Suprapubic skin (tissue), 4 donors: ENCODE results near the gene ODF2. TPM values are rescaled to one million over a fixed set of nuclear protein-coding genes. Genes with fewer than 3 reads are reported as not detected.

Source experiments
- DNase-seq, 2 donors: peaks; one replicate each; pipeline ENCODE4 v3.0.0-alpha.2; 2019; ENCODE audit warnings: low spot score in 2 of 2
- H3K27ac ChIP-seq: fragments of 200-600 bp; sonication (generic); one replicate; pipeline ENCODE4 v1.5.1; 2019
- H3K27me3 ChIP-seq: fragments of 200-600 bp; sonication (generic); one replicate; pipeline ENCODE4 v1.5.1; 2019
- H3K36me3 ChIP-seq: fragments of 200-600 bp; sonication (generic); one replicate; pipeline ENCODE4 v1.5.1; 2019
- H3K4me1 ChIP-seq: fragments of 200-600 bp; sonication (generic); one replicate; pipeline ENCODE4 v1.5.1; 2019
- H3K4me3 ChIP-seq: fragments of 200-600 bp; sonication (generic); one replicate; pipeline ENCODE4 v1.5.1; 2019; ENCODE audit warnings: mild to moderate bottlenecking
- H3K9me3 ChIP-seq: fragments of 200-600 bp; sonication (generic); one replicate; pipeline ENCODE4 v1.5.1; 2019
- EP300 ChIP-seq: sonication (generic); formaldehyde crosslinking; IDR thresholded peaks from one replicate; pipeline ENCODE4 v1.6.1; 2017; ENCODE audit warnings: antibody characterized with exemption
- POLR2A ChIP-seq, 2 donors: fragments of 450-650 bp; IDR thresholded peaks; one replicate each; pipeline ENCODE4 v1.6.1; 2017; ENCODE audit warnings: antibody characterized with exemption in 2 of 2, mild to moderate bottlenecking in 2 of 2, moderate library complexity in 2 of 2
- POLR2AphosphoS5 ChIP-seq, 3 donors: sonication (generic); formaldehyde crosslinking; IDR thresholded peaks; one replicate each; pipeline ENCODE4 v1.6.1; 2017; ENCODE audit warnings: antibody characterized with exemption in 3 of 3
- WGBS: methylation state at CpG from one replicate; pipeline ENCODE4 v1.1.5; 2018; 5-methylcytosine and 5-hydroxymethylcytosine counted together
- total RNA-seq, 4 donors: library from RNA; depleted of rRNA; stranded (reverse); fragments of >200 nt; gene quantifications; one replicate each; pipeline ENCODE4 v1.1.0, GENCODE V29; 2016
- TF ChIP-seq, protein P1 (sequence below), 2 donors: fragments of 200-600 bp in 1 of 2; fragments of 450-650 bp in 1 of 2; sonication (generic) in 1 of 2; IDR thresholded peaks; one replicate each; pipeline ENCODE4 v1.5.1; 2016 to 2019; ENCODE audit warnings: antibody characterized with exemption in 2 of 2, mild to moderate bottlenecking in 1 of 2, moderate library complexity in 1 of 2

Gene ODF2
- total RNA-seq, 4 donors from 2014 or later: 20.8 to 28.2 (median 24.7) TPM

DNA sequence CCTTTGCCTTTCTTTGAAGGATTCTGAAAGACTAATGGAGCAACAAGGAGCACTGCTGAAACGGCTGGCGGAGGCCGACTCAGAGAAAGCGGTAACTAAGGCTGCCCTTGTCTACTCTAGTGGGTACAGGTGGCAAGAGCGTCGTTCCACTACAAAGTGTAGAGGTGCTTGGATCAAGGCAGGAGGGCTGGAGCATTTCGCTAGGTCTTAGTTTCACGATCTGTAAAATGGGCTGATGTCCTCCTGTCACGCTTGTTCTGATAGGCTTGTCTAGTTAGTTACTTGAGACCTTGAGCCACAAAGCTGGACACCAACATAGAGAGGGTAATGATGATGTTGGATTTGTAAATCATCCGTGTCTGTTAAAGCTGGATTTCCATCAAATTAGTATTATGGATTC lies 25.8 kb downstream of the ODF2 start:
- Histone ChIP-seq H3K36me3 (peaks cover 94% of the 10 kb centered on the region), H3K4me1 (no peaks in the 10 kb centered on the region), H3K9me3 (no peaks in the 10 kb centered on the region), H3K27me3 (no peaks in the 10 kb centered on the region), H3K4me3 (no peak overlapping the region), H3K27ac (no peak overlapping the region)
- TF ChIP-seq, protein P1, sequence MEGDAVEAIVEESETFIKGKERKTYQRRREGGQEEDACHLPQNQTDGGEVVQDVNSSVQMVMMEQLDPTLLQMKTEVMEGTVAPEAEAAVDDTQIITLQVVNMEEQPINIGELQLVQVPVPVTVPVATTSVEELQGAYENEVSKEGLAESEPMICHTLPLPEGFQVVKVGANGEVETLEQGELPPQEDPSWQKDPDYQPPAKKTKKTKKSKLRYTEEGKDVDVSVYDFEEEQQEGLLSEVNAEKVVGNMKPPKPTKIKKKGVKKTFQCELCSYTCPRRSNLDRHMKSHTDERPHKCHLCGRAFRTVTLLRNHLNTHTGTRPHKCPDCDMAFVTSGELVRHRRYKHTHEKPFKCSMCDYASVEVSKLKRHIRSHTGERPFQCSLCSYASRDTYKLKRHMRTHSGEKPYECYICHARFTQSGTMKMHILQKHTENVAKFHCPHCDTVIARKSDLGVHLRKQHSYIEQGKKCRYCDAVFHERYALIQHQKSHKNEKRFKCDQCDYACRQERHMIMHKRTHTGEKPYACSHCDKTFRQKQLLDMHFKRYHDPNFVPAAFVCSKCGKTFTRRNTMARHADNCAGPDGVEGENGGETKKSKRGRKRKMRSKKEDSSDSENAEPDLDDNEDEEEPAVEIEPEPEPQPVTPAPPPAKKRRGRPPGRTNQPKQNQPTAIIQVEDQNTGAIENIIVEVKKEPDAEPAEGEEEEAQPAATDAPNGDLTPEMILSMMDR (IDR thresholded peaks at IDR 0.05): no peak
- no peak for TF ChIP-seq EP300
- TF ChIP-seq POLR2AphosphoS5 (IDR thresholded peaks at IDR 0.05): no peak
- TF ChIP-seq POLR2A (IDR thresholded peaks at IDR 0.05): no peak
- no peak for DNase-seq
- WGBS: 92% methylated on average over 10 of the region's 10 CpGs

DNA sequence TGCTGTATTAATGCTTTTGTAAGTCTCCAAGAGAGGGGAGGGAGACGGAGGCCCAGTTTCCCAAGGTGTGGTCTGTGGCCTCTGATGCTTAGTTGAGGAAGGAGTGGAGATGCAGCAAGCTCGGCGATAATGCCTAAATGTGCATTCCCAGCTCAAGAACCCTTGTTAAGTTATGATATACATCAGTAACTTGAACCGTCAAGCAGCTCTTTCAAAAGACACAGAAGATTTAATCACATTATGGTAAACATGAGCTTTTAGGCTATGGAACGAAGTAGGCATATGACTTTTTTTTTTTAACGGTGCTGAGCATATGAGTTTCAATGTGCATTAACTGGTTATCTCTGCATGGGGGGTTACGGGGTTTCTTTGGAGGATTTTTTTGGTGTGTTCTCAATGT lies 26.4 kb downstream of the ODF2 start:
- no peaks in the 10 kb centered on the region for H3K4me1 ChIP-seq
- WGBS: 96% methylated on average over 7 of the region's 7 CpGs
- no peaks in the 10 kb centered on the region for H3K27me3 ChIP-seq
- TF ChIP-seq POLR2A (IDR thresholded peaks at IDR 0.05): no peak
- H3K4me3 ChIP-seq: no peak overlapping the region
- H3K9me3 ChIP-seq: no peaks in the 10 kb centered on the region
- DNase-seq: no peak
- H3K36me3 ChIP-seq: peaks cover 97% of the 10 kb centered on the region
- no peak overlapping the region for H3K27ac ChIP-seq

DNA sequence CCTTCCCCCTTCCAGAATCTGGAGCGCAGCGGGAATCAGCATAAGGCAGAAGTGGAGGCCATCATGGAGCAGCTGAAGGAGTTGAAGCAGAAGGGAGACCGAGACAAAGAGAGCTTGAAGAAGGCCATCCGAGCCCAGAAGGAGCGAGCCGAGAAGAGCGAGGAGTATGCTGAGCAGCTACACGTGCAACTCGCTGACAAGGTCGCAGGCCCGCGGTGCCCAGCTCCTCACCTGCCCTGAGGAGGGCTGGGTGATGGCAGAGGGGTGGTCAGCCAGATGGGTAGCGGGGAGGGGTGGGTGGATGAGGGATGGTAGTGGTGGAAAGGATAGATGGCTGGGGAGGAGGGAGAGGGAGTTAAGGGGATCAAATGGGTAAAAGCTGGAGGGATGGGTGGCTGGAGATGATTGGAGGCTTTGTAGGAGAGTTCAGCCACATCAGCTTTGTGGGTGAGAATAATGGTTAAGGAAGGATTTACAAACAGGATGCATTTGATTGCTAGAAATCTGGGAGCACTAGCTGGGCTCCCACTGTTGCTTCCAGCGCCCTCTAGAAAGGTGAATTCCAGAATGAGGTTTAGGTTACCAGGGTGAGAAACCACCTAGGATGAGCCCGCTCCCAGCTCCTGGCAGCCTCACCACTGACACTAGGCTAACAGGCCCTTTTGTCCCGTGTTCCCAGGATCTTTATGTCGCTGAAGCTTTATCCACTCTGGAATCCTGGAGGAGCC lies 29.0 kb downstream of the ODF2 start:
- H3K9me3 ChIP-seq: no peaks in the 10 kb centered on the region
- no peak for DNase-seq
- H3K4me1 ChIP-seq: no peaks in the 10 kb centered on the region
- H3K4me3 ChIP-seq: no peak overlapping the region
- TF ChIP-seq POLR2A (IDR thresholded peaks at IDR 0.05) (no peak), EP300 (no peak), POLR2AphosphoS5 (IDR thresholded peaks at IDR 0.05) (no peak)
- TF ChIP-seq, protein P1 (IDR thresholded peaks at IDR 0.05): no peak
- no peak overlapping the region for H3K27ac ChIP-seq
- H3K27me3 ChIP-seq: no peaks in the 10 kb centered on the region
- WGBS: 97% methylated on average over 17 of the region's 17 CpGs
- H3K36me3 ChIP-seq: peaks cover 97% of the 10 kb centered on the region

DNA sequence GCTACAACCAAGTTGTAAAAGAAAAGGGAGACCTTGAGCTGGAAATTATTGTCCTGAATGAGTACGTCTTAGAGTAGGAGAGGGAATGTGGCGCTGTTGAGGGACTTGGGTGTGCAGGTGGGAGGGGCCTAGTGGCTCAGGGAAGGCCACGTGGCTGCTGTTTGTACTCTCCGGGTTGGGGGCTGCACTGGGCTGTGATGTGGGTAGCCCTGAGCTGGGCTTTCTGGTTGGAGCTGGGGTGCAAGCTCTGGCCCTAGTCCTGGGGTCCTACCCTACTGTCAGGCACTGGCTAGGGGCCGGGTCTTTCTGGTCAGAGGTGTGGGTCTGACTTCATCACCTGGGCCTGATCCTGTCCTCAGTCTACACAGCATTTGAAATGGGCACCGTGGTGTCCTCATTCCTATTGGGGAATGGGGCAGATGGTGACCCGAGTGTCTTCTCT lies 29.6 kb downstream of the ODF2 start:
- no peaks in the 10 kb centered on the region for H3K4me1 ChIP-seq
- no peaks in the 10 kb centered on the region for H3K9me3 ChIP-seq
- no peak overlapping the region for H3K4me3 ChIP-seq
- TF ChIP-seq POLR2A (IDR thresholded peaks at IDR 0.05): no peak
- TF ChIP-seq EP300: no peak
- no peak for TF ChIP-seq POLR2AphosphoS5 (IDR thresholded peaks at IDR 0.05)
- TF ChIP-seq, protein P1 (IDR thresholded peaks at IDR 0.05): no peak
- no peaks in the 10 kb centered on the region for H3K27me3 ChIP-seq
- 87% methylated on average over 7 of the region's 7 CpGs for WGBS
- no peak for DNase-seq
- no peak overlapping the region for H3K27ac ChIP-seq
- H3K36me3 ChIP-seq: peaks cover 99% of the 10 kb centered on the region

DNA sequence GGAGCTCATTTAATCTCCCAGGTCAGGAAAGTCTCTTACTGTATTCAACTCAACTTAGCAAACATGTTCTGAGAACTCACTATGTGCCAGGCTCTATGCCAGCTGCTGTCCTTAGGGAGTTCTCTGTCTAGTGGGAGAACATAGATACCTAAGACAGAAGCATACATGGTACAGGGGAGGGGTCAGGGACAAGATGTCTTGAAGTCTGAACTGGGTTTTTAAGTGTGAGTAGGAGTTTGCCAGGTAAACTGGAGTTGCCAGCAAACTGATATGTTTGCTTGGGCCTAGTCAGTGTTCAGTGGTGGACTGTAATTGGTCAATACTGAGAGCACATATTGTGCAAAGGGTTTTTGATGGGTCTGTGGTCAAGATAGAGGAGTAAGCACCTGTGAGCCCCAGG lies 30.4 kb downstream of the ODF2 start:
- H3K4me3 ChIP-seq: no peak overlapping the region
- H3K4me1 ChIP-seq: no peaks in the 10 kb centered on the region
- TF ChIP-seq, protein P1 (IDR thresholded peaks at IDR 0.05): no peak
- TF ChIP-seq POLR2AphosphoS5 (IDR thresholded peaks at IDR 0.05) (no peak), EP300 (no peak), POLR2A (IDR thresholded peaks at IDR 0.05) (no peak)
- H3K9me3 ChIP-seq: no peaks in the 10 kb centered on the region
- H3K27me3 ChIP-seq: no peaks in the 10 kb centered on the region
- DNase-seq: no peak
- H3K36me3 ChIP-seq: peaks cover 95% of the 10 kb centered on the region
- no peak overlapping the region for H3K27ac ChIP-seq
